HG03175 (cell line): ENCODE measurements around the gene SAMD5.

Experiments
- ATAC-seq: cut with Tn5 transposase; IDR thresholded peaks from one replicate; pipeline ENCODE4 v1.9.1; 2021; ENCODE audit warnings: mild to moderate bottlenecking, moderate library complexity; ENCODE audit not compliant: unreplicated experiment

The SAMD5 gene

GRCh38 chr6:147617366-147617765 is 108.9 kb downstream of the SAMD5 start:
- no peak for ATAC-seq

- no peak for ATAC-seq
These were observed 110.0 kb downstream of the SAMD5 start for GRCh38 chr6:147618457-147618856.

- no peak for ATAC-seq
These were observed 110.4 kb downstream of the SAMD5 start for GRCh38 chr6:147618927-147619326.
